DND-41 (cell line): ENCODE results near the gene HLF.

Experiments used
- ATAC-seq: fragments of 200-7000 bp; cut with Tn5 transposase; 3 replicates; pipeline ENCODE4 v1.9.1; 2021; ENCODE audit warnings: low read depth; ENCODE audit not compliant: insufficient read depth
- DNase-seq: peaks from one replicate; pipeline ENCODE4 v3.0.0-alpha.2; 2020
- H2AFZ ChIP-seq: 2 replicates; pipeline ENCODE4 v1.6.0; 2012; ENCODE audit warnings: low read depth, low read length
- H3K27ac ChIP-seq: 2 replicates; pipeline ENCODE4 v1.5.1; 2012; ENCODE audit warnings: low read length, inconsistent platforms
- H3K27me3 ChIP-seq: fragments of 200-600 bp; sonication (generic); 2 replicates; pipeline ENCODE4 v1.6.0; 2012; ENCODE audit warnings: low read length, mild to moderate bottlenecking, inconsistent platforms; ENCODE audit not compliant: insufficient read depth, poor library complexity
- H3K36me3 ChIP-seq: 2 replicates; pipeline ENCODE4 v1.5.1; 2012; ENCODE audit warnings: low read length, inconsistent platforms; ENCODE audit not compliant: insufficient read depth
- H3K4me1 ChIP-seq: 2 replicates; pipeline ENCODE4 v1.5.1; 2012; ENCODE audit warnings: mild to moderate bottlenecking, low read length; ENCODE audit not compliant: insufficient read depth
- H3K4me2 ChIP-seq: 2 replicates; pipeline ENCODE4 v1.6.0; 2012; ENCODE audit warnings: mild to moderate bottlenecking, moderate library complexity, low read length, inconsistent platforms; ENCODE audit not compliant: insufficient read depth
- H3K4me3 ChIP-seq, 2 experiments: fragments of 200-600 bp in 1 of 2; shearing (Covaris generic) in 1 of 2; 2 replicates each; pipeline ENCODE4 v1.5.1; 2012 to 2016; ENCODE audit warnings: inconsistent platforms in 2 of 2, low read length in 2 of 2, mild to moderate bottlenecking in 2 of 2, low read depth in 1 of 2, moderate library complexity in 1 of 2
- H3K79me2 ChIP-seq: 2 replicates; pipeline ENCODE4 v1.6.0; 2012; ENCODE audit warnings: low read length, inconsistent platforms; ENCODE audit not compliant: insufficient read depth
- H3K9ac ChIP-seq: 2 replicates; pipeline ENCODE4 v1.6.0; 2012; ENCODE audit warnings: low read depth, mild to moderate bottlenecking, inconsistent platforms, low read length, moderate library complexity
- H3K9me3 ChIP-seq: 2 replicates; pipeline ENCODE4 v1.5.1; 2012; ENCODE audit warnings: low read length, moderate library complexity, mild to moderate bottlenecking, inconsistent platforms; ENCODE audit not compliant: insufficient read depth, severe bottlenecking
- H4K20me1 ChIP-seq: 2 replicates; pipeline ENCODE4 v1.6.0; 2012; ENCODE audit warnings: low read length; ENCODE audit not compliant: insufficient read depth
- CTCF ChIP-seq: IDR thresholded peaks from 2 replicates; pipeline ENCODE4 v1.5.1; 2012; ENCODE audit warnings: borderline replicate concordance, low read length, moderate library complexity, mild to moderate bottlenecking; ENCODE audit not compliant: poor library complexity, severe bottlenecking; ENCODE audit errors: extremely low read depth
- EZH2 ChIP-seq: IDR thresholded peaks from 3 replicates; pipeline ENCODE4 v1.6.1; 2012; ENCODE audit warnings: borderline replicate concordance, low read depth, mild to moderate bottlenecking, moderate library complexity, low read length, inconsistent platforms; ENCODE audit not compliant: severe bottlenecking

HLF gene

GRCh38 chr17:55275894-55276804 lies 11.4 kb downstream of the HLF start:
- Histone ChIP-seq H2AFZ (no peak overlapping the region), H3K36me3 (no peaks in the 10 kb centered on the region), H3K27me3 (no peaks in the 10 kb centered on the region), H3K79me2 (no peaks in the 10 kb centered on the region), H4K20me1 (no peaks in the 10 kb centered on the region), H3K4me3 (no peak overlapping the region), H3K27ac (no peak overlapping the region), H3K4me1 (no peaks in the 10 kb centered on the region), H3K9ac (no peak overlapping the region), H3K4me2 (no peak overlapping the region), H3K9me3 (no peaks in the 10 kb centered on the region)
- no peak for TF ChIP-seq EZH2
- TF ChIP-seq CTCF, result no peak
- no peak for ATAC-seq
- DNase-seq, result no peak

DNA sequence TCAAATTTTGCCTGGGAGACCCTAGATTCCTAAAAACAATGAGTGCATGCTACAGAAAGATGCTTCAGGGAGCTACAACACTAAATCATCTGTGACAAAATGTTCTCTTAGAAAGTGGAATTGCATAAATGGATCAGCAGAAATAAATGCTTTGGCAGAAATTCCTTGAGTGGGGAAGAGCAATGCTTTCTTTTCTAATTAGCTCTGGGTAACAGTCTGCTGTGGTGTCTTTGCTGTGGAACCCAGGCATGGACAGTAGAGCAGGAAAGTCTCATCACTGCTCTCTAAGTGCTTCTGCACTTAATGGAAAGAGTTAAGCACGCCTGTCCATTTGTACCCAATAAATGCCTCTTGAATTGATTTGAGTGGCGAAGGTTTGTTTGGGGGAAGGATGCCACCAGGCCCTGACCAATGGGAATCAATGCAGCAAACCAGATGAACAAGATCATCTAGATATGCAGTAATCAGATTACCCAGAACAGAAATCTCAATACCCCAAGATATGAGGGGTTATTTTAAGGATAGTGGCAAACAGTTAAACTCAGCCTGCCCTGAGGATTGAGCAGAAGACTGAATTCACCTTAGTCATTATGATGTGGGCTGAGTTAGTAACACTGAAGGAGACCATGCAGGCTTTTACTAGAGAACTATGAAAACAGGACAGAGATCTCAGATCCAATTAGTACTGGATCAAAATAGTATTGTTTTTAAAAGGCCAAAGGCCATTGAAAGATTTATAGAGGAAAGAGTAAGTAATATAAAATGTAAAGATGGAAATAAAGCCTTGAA lies 13.6 kb downstream of the HLF start:
- Histone ChIP-seq H4K20me1 (no peaks in the 10 kb centered on the region), H2AFZ (no peak overlapping the region), H3K9ac (no peak overlapping the region), H3K4me3 (no peak overlapping the region), H3K79me2 (no peaks in the 10 kb centered on the region), H3K9me3 (no peaks in the 10 kb centered on the region), H3K27ac (no peak overlapping the region), H3K27me3 (no peaks in the 10 kb centered on the region), H3K4me1 (no peaks in the 10 kb centered on the region), H3K36me3 (no peaks in the 10 kb centered on the region), H3K4me2 (no peak overlapping the region)
- ATAC-seq (no peak), DNase-seq (no peak)
- no peak for TF ChIP-seq EZH2
- TF ChIP-seq CTCF, result no peak

DNA sequence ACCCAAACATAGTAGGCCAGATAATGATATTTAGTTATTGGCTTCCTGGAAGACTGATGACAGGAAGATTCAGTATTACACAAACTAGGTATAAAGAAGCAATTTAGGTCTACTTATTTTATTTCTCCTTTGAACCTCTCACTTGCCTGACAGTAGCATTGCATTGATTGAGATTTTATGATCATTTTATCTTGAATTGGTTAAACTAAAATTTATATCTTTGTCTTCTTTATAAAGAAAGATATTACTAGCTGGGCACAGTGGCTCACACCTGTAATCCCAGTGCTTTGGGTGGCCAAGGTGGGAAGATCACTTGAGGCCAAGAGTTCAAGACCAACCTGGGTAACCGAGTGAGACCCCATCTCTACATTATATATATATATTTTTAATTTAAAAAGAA lies 14.4 kb downstream of the HLF start:
- no peaks in the 10 kb centered on the region for H3K36me3 ChIP-seq
- no peaks in the 10 kb centered on the region for H3K27me3 ChIP-seq
- DNase-seq (no peak), ATAC-seq (no peak)
- H3K79me2 ChIP-seq, result no peaks in the 10 kb centered on the region
- H3K9ac ChIP-seq, result no peak overlapping the region
- H3K9me3 ChIP-seq, result no peaks in the 10 kb centered on the region
- no peak overlapping the region for H3K27ac ChIP-seq
- H2AFZ ChIP-seq, result no peak overlapping the region
- H3K4me2 ChIP-seq, result no peak overlapping the region
- H4K20me1 ChIP-seq, result no peaks in the 10 kb centered on the region
- TF ChIP-seq EZH2, result no peak
- no peak for TF ChIP-seq CTCF
- H3K4me3 ChIP-seq, result no peak overlapping the region
- no peaks in the 10 kb centered on the region for H3K4me1 ChIP-seq
